EH (cell line): ENCODE measurements around the gene SLC25A21.
"Not testable (repeated sequence)": the region's sequence is repeated elsewhere in the genome, so short reads cannot be mapped to it uniquely, and the experiment has no call there.

Experiments used
- DNase-seq: peaks from one replicate; pipeline ENCODE4 v3.0.0-alpha.2; 2015; ENCODE audit warnings: low read depth

SLC25A21 gene

GRCh38 chr14:37186865-37187264 lies 14.5 kb upstream of the SLC25A21 start:
- no peak for DNase-seq

DNA sequence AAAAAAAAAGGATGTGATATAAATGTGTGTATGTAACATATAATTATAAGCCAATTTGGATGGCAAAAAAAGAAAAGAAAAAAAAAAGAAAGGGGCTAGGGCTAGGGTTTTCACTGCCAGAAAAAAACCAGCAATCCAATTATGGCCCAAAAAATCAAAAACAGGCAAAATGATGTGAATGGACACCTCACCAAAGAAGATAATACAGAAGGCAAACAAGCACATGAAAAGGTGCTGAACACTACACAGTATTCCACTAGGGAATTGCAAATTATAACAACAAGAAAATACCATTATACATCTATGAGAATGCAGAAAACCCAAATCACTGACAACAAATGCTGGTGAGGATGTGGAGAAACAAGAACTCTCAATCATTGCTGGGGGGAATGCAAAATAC lies 13.3 kb upstream of the SLC25A21 start:
- DNase-seq = no peak

GRCh38 chr14:37184520-37184919 lies 12.1 kb upstream of the SLC25A21 start:
- DNase-seq = not testable (repeated sequence)

GRCh38 chr14:37181441-37181840 lies 9.0 kb upstream of the SLC25A21 start:
- no peak for DNase-seq

GRCh38 chr14:37180886-37181285 lies 8.5 kb upstream of the SLC25A21 start:
- not testable (repeated sequence) for DNase-seq

DNA sequence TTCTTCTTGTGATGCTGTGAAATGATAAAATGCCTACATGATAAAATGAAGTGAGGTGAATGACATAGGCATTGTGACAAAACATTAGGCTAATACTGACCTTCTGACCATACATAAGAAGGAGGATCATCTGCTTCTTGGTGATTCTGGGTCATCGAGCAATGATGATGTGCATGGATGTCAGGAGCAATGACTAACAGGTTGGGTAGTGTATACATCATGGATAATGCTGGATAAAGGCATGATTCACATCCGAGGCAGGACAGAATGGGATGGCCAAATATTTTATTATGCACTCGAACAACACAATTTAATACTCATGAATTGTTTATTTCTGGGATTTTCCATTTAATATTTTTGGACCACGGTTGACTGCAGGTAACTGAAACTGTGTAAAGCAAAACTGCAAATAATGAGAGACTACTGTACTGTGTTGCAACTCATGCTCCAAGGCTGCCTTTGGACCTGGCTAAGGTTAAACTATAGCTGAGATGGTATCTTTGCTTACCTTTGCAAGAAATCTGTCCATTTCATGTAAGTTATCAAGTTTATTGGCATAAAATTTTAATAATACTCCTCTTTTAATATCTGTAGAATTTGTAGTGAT lies 7.6 kb upstream of the SLC25A21 start:
- DNase-seq = peak; percentile 9

DNA sequence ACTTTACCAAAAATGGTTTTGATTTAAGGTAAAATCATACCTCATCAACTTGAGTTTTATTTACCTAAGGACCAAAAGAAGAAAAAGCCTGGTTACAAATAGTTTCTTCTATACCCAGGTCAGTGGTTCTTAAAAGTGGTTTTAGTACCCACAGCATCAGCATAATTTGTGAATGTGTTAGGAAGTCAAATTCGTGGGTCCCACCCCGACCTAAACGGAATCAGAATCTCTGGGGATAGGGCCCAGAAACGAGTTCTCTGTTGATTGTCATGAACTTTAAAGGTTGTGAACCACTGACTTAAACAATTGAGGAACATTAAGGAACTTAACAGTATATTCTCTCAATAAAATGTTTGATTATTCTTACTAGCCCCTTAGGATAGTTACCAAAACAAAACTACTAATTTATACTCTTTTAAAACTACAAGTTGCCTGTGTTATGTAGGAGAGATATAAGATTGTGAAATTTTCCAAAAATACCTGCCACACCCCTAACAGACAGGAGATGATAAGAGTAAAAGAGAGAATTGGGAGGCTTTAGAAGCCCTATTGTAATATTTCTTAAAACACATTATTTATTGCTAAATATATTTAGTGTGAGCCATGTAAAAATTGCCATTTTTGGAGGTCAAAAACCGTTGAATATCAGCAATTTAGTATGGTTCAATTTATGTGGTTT lies 669 bp upstream of the SLC25A21 start:
- DNase-seq = no peak

DNA sequence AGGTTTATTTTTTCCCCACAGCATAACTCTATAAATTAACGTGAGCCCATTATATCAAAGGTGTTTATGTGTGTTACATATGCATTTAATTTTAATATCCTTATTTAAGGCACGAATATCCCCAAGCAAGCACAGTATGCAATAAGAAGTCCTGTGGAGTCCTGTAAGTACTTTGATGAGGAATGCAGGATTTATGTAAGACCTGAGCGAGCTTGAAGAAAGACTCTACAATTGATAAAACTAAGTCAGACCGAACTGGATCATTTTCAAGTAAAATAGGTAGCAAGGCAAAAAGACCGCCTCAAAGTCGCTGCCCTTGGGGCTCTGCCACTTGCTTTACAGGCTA lies 755 bp downstream of the SLC25A21 start:
- no peak for DNase-seq

DNA sequence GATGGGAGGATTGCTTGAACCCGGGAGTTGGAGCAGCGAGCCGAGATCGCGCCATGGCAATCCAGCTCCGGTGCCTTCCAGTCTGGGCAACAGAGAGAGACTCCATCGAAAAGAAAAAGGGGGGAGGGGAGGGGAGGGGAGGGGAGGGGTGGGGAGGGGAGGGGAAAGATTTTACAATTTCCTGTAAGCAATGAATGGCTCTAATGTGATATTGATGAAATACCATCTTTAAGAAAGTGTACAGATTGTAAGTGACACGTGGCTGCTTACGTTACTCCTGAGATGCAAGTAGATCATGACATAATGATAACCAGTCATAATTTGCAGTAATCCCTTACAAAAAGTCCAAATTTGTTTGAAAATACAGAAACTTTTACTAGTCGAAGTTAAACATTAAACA lies 1.4 kb downstream of the SLC25A21 start:
- no peak for DNase-seq

DNA sequence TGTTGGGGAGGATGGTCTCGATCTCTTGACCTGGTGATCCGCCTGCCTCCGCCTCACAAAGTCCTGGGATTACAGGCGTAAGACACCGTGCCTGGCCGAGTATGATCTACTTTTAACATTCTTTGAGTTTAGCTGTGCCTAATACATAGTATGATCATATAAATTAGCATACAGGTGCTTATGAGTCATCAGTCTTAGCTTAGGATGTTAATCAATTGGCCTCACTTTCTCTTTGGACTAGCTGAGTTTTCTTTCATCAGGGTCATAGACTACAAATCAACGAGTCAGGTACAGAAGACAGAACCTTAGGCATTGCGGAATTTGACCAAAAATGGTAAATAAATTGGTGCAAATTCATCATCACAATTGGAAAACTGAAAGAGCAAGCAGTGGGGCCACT lies 2.2 kb downstream of the SLC25A21 start:
- no peak for DNase-seq

- DNase-seq = no peak
Measured at GRCh38 chr14:37168721-37169120, 3.7 kb downstream of the SLC25A21 start.

DNA sequence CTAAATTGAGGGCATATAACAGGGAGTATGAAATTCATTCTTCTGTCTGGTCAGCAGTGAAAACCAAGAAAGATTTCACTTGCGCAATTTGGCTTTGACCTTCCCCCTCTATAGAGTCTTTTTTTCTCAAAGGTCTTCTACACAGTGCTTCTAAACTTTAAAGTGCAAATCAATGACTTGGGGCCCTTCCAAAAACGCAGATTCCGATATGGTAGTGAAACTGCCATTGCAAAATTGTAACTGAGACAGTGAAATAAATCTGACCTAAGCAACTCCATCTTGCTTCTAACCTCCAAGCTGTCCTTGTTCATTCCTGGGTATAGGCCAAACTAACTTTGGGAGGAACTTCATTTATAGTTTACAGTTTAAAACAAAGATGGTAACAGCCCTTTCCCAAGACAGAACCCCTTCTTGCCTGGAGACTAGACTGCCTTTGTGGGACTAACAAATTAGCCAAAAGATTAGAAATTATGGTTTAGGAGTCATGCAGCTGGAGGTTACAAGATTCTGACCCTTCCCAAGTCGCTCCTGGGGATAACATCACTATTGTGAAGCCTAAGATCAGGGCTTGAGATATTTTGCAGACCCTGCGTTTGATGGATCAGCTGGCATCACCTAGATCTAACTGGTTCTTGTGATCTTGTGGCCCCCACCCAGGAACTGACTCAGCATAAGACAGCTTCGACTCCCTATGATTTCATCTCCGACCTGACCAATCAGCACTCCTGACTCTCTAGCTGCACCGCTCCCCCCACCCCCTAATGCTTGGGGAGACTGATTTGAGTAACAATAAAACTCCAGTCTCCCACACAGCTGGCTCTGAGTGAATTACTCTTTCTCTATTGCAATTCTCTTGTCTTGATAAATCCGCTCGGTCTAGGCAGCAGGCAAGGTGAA lies 5.0 kb downstream of the SLC25A21 start:
- DNase-seq = no peak

GRCh38 chr14:37165794-37166193 lies 6.6 kb downstream of the SLC25A21 start:
- DNase-seq = no peak

DNA sequence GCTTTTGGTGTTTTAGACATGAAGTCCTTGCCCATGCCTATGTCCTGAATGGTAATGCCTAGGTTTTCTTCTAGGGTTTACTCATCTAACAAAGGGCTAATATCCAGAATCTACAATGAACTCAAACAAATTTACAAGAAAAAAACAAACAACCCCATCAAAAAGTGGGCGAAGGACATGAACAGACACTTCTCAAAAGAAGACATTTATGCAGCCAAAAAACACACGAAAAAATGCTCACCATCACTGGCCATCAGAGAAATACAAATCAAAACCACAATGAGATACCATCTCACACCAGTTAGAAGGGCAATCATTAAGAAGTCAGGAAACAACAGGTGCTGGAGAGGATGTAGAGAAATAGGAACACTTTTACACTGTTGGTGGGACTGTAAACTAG lies 10.1 kb downstream of the SLC25A21 start:
- not testable (repeated sequence) for DNase-seq

DNA sequence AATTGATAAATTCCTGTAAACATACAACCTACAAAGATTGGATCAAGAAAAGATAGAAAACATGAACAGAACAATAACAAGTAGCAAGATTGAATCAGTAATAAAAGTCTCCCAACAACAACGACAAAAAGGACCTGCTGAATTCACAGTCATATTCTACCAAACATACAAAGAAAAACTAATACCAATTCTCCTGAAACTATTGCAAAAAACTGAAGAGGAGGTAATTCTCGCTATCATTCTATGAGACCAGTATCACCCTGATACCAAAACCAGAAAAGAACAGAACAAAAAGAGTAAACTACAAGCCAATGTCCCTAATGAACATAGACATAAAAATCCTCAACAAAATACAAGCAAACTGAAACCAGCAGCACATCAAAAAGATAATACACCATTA lies 14.4 kb downstream of the SLC25A21 start:
- DNase-seq = no peak

DNA sequence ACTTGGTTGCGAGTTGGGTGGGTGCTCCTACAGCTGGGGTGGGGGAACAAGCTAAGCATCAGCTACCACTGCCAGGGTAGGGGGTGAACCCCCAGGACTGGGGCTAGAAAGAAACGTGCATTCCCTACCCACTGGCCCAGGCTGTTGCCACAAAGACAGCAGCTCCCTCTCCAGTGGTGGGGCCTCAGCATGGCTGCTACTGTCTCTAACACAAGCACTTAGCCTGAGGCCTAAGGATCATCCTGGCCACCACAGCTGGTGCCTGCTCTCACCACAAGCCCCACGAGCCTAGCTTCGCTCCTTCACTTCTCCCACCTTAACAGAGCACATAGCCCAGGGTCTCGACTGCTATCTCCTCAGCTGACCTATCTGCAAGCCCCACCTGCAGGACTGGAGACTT lies 18.9 kb downstream of the SLC25A21 start:
- DNase-seq = no peak

DNA sequence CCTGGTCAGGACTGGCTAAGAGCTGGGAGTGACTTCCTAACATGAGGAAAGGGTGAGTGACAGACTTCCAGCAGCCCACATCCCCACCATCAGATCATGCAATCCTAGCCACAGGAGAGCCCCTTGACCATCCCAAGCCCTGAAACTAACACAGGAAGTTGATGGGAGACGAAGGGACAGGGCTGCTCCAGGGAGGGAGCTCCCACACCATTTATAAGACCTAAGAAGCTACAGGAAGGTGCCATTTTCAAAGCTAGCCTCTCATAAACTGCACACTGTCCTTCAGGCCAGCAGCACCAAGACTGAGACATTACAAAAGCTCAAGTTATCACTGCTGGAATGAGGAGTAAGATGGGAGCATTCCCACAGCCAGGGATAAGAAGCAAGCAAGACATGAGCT lies 19.4 kb downstream of the SLC25A21 start:
- DNase-seq = no peak

DNA sequence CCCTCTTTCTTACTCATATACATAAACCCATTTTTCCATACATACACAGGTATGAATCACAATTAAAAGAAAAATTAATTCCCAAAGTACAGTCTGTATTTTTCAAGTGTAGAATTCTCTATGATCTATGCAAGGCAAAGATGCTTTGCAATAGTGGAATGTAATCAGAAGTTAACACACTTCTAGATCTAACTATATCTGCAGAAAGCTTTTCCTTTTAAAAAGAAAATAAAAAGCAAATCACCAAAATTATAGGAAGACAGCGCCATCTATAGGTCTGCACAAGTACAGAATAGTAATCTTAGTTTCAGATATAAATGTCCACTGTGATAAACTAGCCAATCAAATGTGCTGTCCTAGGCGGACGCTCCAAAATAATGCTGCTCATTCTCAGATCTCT lies 22.0 kb downstream of the SLC25A21 start:
- DNase-seq = peak; percentile 59

DNA sequence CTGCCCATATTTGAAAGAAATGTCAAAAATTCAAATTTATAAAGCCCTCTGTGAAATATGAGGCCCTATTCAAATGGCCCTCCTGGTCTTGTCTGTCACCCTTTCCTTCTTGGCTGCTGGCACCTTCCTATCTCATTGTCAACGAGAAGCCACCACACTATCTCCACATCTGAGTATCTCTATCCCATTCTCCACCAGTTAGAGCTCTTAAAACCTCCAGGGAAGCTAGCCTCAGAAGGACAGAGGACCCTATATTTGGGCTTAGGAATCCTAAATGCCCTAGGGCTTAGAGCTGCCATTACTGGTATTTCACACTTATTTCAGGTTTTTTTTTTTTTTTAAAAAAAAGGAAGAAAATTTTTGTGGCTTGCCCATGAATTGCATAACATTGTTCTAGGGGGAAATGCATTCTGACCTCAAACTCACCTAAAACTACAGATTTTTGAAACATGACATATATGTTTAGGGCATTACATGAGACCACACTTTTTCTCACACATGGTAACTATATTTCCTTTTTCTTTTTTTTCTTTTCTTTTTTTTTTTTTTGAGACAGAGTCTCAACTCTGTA lies 25.0 kb downstream of the SLC25A21 start:
- peak; percentile 37 for DNase-seq

- DNase-seq = not testable (repeated sequence)
Measured at GRCh38 chr14:37146438-37146837, 26.0 kb downstream of the SLC25A21 start.

GRCh38 chr14:37145395-37145794 lies 27.0 kb downstream of the SLC25A21 start:
- peak; percentile 33 for DNase-seq

DNA sequence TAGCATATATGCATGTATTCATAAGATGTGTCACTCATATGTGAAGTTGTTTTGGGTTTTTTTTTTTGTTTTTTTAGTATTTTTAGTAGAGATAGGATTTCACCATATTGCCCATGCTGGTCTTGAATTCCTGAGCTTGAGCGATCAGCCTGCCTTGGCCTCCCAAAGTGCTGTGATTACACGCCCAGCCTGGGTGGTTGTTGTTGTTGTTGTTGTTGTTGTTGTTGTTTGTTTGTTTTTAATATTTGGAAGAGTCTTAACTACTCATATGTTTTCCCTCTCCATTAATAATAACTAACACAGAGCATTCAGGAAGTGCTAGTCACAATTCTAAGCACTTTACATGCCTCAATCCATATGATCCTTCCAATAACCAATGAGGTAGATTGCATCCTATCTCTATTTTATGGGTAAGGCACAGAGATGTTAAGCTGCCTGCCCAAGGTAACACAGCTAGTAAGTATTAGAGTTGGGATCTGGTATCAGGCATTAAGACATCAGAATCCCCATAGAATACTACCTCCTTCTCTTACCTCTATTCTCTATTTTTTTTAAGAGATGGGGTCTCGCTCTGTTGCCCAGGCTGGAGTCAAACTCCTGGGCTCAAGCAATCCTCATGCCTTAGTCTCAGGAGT lies 27.6 kb downstream of the SLC25A21 start:
- DNase-seq = no peak
